Skeletal muscle cell (primary cell): ENCODE data around the gene RPL3.
"Not testable (repeated sequence)": the region's sequence is repeated elsewhere in the genome, so short reads cannot be mapped to it uniquely, and the experiment has no call there.

Experiments
- DNase-seq: peaks from one replicate; pipeline ENCODE4 v3.0.0-alpha.2; 2010; ENCODE audit warnings: low read depth
- H3K4me3 ChIP-seq: 2 replicates; pipeline ENCODE4 v1.5.1; 2011; ENCODE audit warnings: low read depth, mild to moderate bottlenecking, control low read depth, low read length, moderate library complexity

Gene RPL3

GRCh38 chr22:39320616-39321029 lies 1.2 kb upstream of the RPL3 start:
- DNase-seq, result not testable (repeated sequence)
- H3K4me3 ChIP-seq, result peak overlapping the region; percentile 91

- H3K4me3 ChIP-seq, result peak overlapping the region; percentile 91
- no peak for DNase-seq
These were observed 728 bp downstream of the RPL3 start for GRCh38 chr22:39318507-39319283.

DNA sequence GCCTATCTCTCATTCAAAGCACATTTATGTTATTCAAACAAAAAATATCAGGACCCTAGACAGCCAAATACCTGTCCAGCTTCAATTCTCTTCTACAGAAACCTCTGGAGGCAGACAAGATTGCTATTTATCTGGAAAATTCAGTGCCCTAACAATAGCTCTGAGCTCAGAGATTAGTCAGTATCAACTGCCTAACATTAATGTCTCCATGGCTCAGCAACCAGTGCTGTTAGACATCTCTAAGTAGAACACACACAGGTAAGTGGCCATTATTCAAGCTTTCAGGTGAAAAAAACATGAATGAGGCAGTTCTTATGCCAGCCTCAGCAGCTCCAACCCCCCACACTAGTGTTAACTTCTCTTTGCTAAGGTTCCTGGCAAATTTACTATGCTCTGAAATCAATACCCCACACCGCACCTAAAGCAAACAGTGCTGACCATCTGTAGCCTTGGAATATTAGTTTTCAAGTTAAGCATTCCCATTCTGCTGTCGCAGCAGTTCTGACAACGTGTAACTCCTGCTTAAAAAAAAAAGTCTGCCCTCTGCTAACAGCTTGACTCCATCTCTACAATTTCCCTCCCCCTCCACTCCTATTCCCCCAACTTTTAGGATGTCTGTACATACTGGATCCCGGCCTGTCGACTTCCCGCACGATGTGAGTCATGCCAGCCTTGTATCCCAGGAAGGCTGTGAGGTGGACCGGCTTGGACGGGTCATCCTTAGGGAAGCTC lies 1.5 kb downstream of the RPL3 start:
- peak overlapping the region; percentile 91 for H3K4me3 ChIP-seq
- no peak for DNase-seq

DNA sequence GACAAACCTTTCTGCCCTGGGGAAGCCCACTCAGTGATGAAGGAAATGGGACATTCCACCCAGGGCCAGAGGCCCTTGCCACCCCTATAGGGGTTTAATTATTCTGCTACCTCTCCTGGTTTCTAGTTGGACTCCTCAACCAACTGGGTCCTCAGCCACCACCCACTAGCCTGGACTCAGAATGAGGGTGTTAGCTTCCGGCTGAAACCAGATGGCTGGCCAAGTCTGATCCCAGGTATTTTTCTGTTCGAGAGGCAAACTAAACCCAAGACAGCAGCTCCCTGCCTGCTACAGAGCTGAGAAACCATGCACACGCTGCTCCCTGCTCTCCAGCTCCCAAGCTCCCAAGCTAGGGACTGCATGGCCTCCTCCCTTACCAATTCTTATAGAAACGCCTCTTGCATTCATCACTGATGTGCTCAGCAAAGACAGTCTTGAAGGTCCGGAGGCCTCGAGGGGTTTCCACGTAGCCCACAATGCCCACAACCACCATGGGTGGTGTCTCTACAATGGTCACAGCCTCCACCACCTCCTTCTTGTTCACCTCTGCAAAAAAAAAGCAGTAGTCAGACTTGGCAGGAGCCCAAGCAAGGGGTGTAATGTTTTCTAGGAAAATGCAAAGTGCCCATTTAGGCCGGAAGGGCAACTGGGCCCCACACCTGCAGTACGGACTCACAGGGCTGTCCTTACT lies 2.2 kb downstream of the RPL3 start:
- peak overlapping the region; percentile 91 for H3K4me3 ChIP-seq
- no peak for DNase-seq

GRCh38 chr22:39316440-39317083 lies 2.9 kb downstream of the RPL3 start:
- H3K4me3 ChIP-seq, result peak overlapping the region; percentile 91
- DNase-seq, result peak; percentile 75

- no peak for DNase-seq
- H3K4me3 ChIP-seq, result peak overlapping the region; percentile 91
These were observed 4.0 kb downstream of the RPL3 start for GRCh38 chr22:39315389-39315788.

DNA sequence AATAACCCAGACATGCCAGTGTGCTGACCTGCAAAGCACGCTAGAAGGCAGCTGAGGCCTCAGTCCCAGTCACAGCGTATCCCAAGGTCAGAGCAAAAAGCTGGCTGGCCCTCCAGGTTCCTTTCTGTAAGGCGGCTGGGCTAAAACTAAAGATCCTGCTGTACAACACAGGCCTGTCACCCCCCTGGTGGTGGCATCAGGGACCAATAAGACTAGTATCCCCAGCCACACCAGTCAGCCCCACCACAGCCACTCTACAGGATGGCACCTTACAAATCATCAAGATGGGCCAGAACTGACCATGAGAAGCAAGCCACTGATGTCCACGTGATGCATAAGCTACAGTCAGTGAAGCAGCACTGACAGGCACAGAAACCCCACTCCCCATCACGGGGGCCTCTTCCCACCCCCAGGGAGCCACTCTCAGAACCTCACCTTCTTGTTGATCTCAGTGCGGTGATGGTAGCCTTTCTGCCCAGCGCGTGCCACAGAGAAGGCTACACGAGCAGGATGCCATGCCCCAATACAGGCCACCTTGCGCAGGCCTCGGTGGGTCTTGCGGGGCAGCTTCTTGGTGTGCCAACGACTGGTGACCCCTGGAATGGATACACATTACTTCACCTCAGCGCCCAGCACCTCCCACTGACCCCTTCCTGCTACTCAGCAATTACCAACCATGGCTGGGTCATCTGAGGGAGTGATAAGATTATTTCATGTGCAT lies 5.0 kb downstream of the RPL3 start:
- H3K4me3 ChIP-seq, result no peak overlapping the region
- no peak for DNase-seq

DNA sequence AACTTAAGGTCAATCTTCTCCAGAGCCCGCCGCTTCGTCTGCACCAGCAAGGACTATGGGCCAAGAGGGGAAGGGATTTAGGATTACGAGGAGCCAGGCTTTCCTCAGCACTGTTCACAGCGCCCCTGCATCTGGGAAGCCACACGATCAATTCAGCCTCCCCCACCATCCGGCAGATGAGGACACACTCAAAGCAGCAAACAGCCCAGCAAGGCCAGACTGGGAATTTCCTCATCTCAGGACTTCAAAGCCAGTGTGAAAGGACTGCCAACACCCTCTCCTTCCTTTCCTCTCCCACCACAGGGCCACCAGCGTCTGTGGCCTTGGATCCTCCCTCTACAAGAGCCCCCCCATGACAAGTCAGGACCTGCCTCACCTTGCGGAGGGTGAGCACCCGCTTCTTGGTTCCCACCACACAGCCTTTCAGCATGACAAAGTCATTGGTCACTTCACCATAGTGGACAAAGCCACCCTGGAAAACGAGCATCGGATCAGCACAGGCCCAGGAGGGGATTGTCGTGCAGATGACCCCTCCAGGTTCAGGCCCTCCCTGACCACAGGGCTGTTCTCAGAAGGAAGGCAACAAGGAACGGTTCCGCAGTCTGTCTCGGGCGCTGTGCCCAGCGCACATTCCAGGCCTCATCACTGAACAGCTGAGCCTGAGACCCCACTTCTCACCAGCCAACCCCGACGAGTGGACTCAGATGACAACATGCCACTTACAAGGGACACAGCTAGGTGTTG lies 6.0 kb downstream of the RPL3 start:
- no peak for DNase-seq
- no peak overlapping the region for H3K4me3 ChIP-seq

DNA sequence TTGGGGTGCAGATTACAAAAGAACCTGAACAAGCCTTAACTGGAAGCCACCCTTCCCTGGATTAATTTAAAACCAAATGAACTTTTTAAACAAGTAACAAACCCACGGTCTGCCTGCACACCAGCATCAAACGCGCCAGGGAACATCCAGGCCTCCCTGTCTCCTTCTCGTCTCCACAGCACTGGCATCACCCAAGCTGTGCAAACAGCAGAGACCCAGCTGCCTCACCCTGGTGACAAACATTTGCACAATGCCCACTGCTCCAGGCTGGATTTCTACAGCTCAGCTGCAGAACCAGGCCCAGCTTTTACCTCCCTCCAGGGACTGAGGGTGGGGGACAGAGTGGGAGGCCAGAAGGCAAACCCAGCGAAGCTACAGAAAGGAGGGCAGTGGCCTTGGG lies 7.0 kb downstream of the RPL3 start:
- H3K4me3 ChIP-seq, result no peak overlapping the region
- DNase-seq, result no peak

DNA sequence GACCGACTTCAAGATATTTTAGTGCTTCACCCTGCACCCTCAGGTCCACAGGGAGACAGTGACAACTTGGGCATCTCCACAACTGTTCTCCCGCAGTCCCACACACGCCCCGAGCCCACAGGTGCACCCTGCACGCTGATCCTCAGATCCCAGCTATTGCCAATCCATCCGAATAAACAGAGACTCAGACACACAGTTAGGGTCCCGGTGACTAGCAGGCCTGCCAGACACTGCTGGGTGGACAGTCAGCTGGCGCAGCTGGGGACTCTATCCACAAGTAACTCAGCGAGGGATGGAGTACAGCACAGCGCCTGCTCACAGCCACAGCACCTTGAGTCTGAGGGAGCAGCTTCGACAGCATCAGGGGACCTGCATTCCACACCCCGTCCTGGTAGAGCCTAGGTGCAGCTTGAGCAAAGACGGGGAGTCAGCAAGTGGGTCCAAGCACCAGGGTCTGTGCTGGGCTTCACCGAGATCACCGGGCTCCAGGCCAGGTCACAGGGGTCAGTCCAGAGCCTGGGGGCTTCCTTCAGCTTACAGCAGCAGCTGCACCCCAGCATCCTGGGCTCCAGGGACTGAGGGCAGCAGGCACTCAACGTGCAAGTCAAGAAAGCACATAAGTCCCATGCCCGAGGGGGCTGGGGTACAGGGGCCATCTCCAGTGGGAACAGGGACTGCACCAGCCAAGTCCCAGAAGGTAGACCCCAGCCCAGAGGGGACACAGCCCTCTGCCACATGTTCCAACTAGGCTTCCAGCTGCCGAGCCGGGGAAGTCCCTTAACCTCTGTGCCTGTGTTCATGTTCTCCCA lies 7.6 kb downstream of the RPL3 start:
- no peak overlapping the region for H3K4me3 ChIP-seq
- DNase-seq, result no peak

- H3K4me3 ChIP-seq, result no peak overlapping the region
These were observed 9.3 kb downstream of the RPL3 start for GRCh38 chr22:39309881-39310714.

DNA sequence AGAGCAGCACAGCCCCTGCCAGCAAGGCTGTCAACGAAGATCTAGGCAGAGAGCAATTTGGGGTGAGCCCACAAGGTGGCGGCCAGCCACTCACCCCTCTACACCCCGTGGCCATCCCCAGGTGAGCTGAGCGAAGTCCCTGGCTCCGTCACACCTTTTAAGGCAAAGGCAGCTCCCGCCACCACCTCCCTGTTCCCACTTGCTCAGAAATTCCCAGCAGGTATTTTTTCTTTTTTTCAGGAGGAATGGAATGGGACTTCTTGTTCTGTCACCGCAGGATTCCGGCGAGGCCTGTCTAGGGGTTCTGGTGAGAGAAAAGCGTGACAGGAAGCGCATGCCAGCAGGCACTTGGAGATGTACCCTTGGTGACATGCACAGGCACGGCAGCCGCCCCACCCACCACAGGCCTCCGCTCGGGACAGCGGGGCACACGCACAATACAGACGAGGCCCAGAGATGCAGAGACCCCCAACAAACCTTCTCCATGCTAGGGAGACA lies 10.0 kb downstream of the RPL3 start:
- DNase-seq, result no peak
- H3K4me3 ChIP-seq, result peak overlapping the region; percentile 28

More at GRCh38 chr22:39309881-39310714, 9.3 kb downstream of the RPL3 start:
- no peak for DNase-seq

- H3K4me3 ChIP-seq, result peak overlapping the region; percentile 28
- peak; percentile 83 for DNase-seq
These were observed 10.6 kb downstream of the RPL3 start for GRCh38 chr22:39308614-39309363.

GRCh38 chr22:39306456-39307361 lies 12.7 kb downstream of the RPL3 start:
- DNase-seq, result no peak

More at GRCh38 chr22:39306456-39307361, 12.7 kb downstream of the RPL3 start:
- H3K4me3 ChIP-seq, result no peak overlapping the region
